DND-41 (cell line): Measurements from ENCODE around the gene TBC1D8B.

Experiments
- EZH2 ChIP-seq: IDR thresholded peaks from 3 replicates; pipeline ENCODE4 v1.6.1; 2012; ENCODE audit warnings: borderline replicate concordance, low read depth, mild to moderate bottlenecking, moderate library complexity, low read length, inconsistent platforms; ENCODE audit not compliant: severe bottlenecking
- TF ChIP-seq, protein P1 (sequence below): IDR thresholded peaks from 2 replicates; pipeline ENCODE4 v1.5.1; 2012; ENCODE audit warnings: borderline replicate concordance, low read length, moderate library complexity, mild to moderate bottlenecking; ENCODE audit not compliant: poor library complexity, severe bottlenecking; ENCODE audit errors: extremely low read depth

DNA sequence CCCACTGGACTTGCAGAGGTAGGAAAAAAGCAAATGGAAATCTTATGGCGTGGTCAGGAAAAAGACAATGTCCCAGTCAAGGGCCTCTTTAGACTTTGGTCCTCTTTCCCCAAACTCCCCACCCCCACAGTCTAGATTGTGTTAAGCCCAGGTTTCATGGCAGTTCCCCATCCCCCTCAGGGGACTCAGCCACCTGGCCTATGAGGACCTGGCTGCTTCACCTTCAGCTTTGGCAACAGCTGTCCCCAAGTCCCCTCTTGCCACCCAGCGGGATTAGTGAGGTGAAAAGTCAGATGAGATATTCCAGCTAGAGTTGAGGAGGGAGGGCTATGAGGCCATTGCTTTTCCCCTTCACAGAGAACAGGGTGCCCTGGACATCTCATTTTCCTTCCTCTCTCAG lies 100.2 kb downstream of the TBC1D8B start:
- TF ChIP-seq, protein P1, sequence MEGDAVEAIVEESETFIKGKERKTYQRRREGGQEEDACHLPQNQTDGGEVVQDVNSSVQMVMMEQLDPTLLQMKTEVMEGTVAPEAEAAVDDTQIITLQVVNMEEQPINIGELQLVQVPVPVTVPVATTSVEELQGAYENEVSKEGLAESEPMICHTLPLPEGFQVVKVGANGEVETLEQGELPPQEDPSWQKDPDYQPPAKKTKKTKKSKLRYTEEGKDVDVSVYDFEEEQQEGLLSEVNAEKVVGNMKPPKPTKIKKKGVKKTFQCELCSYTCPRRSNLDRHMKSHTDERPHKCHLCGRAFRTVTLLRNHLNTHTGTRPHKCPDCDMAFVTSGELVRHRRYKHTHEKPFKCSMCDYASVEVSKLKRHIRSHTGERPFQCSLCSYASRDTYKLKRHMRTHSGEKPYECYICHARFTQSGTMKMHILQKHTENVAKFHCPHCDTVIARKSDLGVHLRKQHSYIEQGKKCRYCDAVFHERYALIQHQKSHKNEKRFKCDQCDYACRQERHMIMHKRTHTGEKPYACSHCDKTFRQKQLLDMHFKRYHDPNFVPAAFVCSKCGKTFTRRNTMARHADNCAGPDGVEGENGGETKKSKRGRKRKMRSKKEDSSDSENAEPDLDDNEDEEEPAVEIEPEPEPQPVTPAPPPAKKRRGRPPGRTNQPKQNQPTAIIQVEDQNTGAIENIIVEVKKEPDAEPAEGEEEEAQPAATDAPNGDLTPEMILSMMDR, result no peak
- TF ChIP-seq EZH2, result no peak
